ENCODE results near the gene RBMXL3.

The RBMXL3 gene

DNA sequence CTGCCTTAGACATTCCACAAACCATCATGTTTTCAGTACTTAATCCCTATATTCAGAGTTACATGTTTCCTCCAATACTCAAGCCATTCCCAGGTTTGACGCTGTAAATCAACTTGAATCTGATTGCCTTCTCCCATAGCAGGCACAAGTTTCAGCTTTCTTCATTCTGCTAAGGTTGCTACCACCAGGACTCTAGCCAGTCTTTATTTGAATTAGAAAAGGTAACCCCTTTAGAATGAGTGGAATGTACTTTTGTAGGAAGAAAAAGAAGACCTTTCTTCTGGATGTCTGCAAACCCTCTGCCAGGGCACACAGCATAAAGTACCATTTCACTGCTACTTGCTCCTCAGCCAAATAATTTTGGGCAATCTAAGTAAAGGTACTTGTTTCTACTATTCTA, 10.7 kb upstream of the RBMXL3 start:
- no peak overlapping the region for H3K4me3 ChIP-seq (ENCODE audit: low read depth in 1 of 2, low read length in 1 of 2)
- H3K27me3 ChIP-seq = no peaks in the 10 kb centered on the region
- no peaks in the 10 kb centered on the region for H3K4me1 ChIP-seq (ENCODE audit: control insufficient read depth in 1 of 2, insufficient read depth in 1 of 2, low read depth in 1 of 2, low read length in 1 of 2)
- no peaks in the 10 kb centered on the region for H3K9me3 ChIP-seq
- no peak overlapping the region for H3K27ac ChIP-seq
- no peaks in the 10 kb centered on the region for H3K36me3 ChIP-seq
- TF ChIP-seq, protein P1, sequence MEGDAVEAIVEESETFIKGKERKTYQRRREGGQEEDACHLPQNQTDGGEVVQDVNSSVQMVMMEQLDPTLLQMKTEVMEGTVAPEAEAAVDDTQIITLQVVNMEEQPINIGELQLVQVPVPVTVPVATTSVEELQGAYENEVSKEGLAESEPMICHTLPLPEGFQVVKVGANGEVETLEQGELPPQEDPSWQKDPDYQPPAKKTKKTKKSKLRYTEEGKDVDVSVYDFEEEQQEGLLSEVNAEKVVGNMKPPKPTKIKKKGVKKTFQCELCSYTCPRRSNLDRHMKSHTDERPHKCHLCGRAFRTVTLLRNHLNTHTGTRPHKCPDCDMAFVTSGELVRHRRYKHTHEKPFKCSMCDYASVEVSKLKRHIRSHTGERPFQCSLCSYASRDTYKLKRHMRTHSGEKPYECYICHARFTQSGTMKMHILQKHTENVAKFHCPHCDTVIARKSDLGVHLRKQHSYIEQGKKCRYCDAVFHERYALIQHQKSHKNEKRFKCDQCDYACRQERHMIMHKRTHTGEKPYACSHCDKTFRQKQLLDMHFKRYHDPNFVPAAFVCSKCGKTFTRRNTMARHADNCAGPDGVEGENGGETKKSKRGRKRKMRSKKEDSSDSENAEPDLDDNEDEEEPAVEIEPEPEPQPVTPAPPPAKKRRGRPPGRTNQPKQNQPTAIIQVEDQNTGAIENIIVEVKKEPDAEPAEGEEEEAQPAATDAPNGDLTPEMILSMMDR (IDR thresholded peaks at IDR 0.05) = no peak

GRCh38 chrX:115183980-115184379, 5.2 kb upstream of the RBMXL3 start:
- Histone ChIP-seq H3K4me1 (ENCODE audit: control insufficient read depth in 1 of 2, insufficient read depth in 1 of 2, low read depth in 1 of 2, low read length in 1 of 2) (no peaks in the 10 kb centered on the region), H3K27ac (no peak overlapping the region), H3K36me3 (no peaks in the 10 kb centered on the region), H3K27me3 (no peaks in the 10 kb centered on the region), H3K9me3 (no peaks in the 10 kb centered on the region), H3K4me3 (ENCODE audit: low read depth in 1 of 2, low read length in 1 of 2) (no peak overlapping the region)
- TF ChIP-seq, protein P1 (IDR thresholded peaks at IDR 0.05) = no peak

DNA sequence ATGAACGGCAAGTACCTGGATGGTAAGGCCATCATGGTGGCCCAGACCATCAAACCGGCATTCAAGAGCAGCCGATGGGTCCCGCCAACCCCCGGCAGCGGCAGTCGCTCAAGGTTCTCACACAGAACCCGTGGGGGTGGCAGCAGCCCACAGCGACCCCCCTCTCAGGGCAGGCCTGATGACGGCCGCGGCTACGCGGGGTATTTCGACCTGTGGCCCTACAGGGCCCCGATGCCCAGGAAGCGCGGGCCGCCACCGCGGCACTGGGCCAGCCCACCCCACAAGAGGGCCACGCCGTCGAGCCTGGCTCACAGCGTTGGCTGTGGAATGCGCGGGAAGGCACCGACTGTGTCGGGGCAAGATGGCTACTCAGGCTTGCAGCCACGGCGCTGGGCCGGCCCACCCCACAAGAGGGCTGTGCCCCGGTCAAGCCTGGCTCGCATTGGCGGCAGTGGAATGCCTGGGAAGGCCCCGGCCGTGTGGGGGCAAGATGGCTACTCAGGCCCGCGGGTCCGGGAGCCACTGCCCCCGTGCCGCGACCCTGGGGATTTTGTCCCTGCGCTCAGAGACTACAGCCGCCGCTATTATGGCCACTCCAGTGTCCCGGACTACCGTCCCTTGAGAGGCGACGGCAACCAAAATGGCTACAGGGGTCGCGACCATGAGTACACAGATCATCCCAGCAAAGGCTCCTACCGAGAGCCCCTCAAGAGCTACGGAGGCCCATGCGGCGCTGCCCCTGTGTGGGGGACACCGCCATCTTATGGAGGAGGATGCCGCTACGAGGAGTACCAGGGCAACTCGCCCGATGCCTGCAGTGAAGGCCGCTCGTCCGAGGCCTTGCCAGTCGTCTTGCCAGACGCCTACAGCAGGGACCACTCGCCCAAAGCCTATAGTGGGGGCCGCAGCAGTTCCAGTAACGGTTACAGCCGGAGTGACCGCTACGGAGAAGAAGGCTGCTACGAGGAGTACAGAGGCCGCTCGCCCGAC, 731 bp downstream of the RBMXL3 start:
- Histone ChIP-seq H3K4me1 (ENCODE audit: control insufficient read depth in 1 of 2, insufficient read depth in 1 of 2, low read depth in 1 of 2, low read length in 1 of 2) (no peaks in the 10 kb centered on the region), H3K27me3 (no peaks in the 10 kb centered on the region), H3K27ac (no peak overlapping the region), H3K9me3 (no peaks in the 10 kb centered on the region), H3K4me3 (ENCODE audit: low read depth in 1 of 2, low read length in 1 of 2) (no peak overlapping the region), H3K36me3 (no peaks in the 10 kb centered on the region)
- TF ChIP-seq, protein P1 (IDR thresholded peaks at IDR 0.05) = no peak

DNA sequence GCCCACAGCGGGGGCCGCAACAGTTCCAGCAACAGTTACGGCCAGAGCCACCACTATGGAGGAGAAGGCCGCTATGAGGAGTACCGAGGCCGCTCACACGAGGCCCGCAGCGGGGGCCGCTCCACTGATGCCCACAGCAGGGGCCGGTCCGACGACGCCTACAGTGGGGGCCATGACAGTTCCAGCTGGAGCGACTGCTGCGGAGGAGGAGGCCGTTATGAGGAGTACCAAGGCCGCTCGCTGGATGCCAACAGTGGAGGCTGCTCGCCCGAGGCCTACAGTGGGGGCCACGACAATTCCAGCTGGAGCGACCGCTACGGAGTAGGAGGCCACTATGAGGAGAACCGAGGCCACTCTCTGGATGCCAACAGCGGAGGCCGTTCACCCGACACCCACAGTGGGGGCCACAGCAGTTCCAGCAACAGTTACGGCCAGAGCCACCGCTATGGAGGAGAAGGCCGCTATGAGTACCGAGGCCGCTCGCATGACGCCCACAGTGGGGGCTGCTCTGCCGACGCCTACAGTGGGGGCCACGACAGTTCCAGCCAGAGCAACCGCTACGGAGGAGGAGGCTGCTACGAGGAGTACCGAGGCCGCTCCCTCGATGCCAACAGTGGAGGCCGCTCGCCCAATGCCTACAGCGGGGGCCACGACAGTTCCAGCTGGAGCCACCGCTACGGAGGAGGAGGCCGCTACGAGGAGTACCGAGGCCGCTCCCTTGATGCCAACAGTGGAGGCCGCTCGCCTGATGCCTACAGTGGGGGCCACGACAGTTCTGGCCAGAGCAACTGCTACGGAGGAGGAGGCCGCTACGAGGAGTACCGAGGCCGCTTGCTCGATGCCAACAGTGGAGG, 1.7 kb downstream of the RBMXL3 start:
- H3K27me3 ChIP-seq = no peaks in the 10 kb centered on the region
- H3K4me1 ChIP-seq (ENCODE audit: control insufficient read depth in 1 of 2, insufficient read depth in 1 of 2, low read depth in 1 of 2, low read length in 1 of 2) = no peaks in the 10 kb centered on the region
- no peak overlapping the region for H3K27ac ChIP-seq
- no peaks in the 10 kb centered on the region for H3K36me3 ChIP-seq
- H3K9me3 ChIP-seq = no peaks in the 10 kb centered on the region
- H3K4me3 ChIP-seq (ENCODE audit: low read depth in 1 of 2, low read length in 1 of 2) = no peak overlapping the region
- TF ChIP-seq, protein P1 (IDR thresholded peaks at IDR 0.05) = no peak

- TF ChIP-seq, protein P1 (IDR thresholded peaks at IDR 0.05) = no peak
- no peaks in the 10 kb centered on the region for H3K4me1 ChIP-seq (ENCODE audit: control insufficient read depth in 1 of 2, insufficient read depth in 1 of 2, low read depth in 1 of 2, low read length in 1 of 2)
- H3K4me3 ChIP-seq (ENCODE audit: low read depth in 1 of 2, low read length in 1 of 2) = no peak overlapping the region
- no peak overlapping the region for H3K27ac ChIP-seq
- no peaks in the 10 kb centered on the region for H3K27me3 ChIP-seq
- H3K36me3 ChIP-seq = no peaks in the 10 kb centered on the region
- no peaks in the 10 kb centered on the region for H3K9me3 ChIP-seq
Measured at GRCh38 chrX:115191490-115192243, 2.5 kb downstream of the RBMXL3 start.
